HS-27A (cell line): Measurements from ENCODE around the gene ESYT3.

Experiments
- DNase-seq: peaks from one replicate; pipeline ENCODE4 v3.0.0-alpha.2; 2012; ENCODE audit warnings: low read depth, missing footprints

Gene ESYT3, protein sequence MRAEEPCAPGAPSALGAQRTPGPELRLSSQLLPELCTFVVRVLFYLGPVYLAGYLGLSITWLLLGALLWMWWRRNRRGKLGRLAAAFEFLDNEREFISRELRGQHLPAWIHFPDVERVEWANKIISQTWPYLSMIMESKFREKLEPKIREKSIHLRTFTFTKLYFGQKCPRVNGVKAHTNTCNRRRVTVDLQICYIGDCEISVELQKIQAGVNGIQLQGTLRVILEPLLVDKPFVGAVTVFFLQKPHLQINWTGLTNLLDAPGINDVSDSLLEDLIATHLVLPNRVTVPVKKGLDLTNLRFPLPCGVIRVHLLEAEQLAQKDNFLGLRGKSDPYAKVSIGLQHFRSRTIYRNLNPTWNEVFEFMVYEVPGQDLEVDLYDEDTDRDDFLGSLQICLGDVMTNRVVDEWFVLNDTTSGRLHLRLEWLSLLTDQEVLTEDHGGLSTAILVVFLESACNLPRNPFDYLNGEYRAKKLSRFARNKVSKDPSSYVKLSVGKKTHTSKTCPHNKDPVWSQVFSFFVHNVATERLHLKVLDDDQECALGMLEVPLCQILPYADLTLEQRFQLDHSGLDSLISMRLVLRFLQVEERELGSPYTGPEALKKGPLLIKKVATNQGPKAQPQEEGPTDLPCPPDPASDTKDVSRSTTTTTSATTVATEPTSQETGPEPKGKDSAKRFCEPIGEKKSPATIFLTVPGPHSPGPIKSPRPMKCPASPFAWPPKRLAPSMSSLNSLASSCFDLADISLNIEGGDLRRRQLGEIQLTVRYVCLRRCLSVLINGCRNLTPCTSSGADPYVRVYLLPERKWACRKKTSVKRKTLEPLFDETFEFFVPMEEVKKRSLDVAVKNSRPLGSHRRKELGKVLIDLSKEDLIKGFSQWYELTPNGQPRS

DNA sequence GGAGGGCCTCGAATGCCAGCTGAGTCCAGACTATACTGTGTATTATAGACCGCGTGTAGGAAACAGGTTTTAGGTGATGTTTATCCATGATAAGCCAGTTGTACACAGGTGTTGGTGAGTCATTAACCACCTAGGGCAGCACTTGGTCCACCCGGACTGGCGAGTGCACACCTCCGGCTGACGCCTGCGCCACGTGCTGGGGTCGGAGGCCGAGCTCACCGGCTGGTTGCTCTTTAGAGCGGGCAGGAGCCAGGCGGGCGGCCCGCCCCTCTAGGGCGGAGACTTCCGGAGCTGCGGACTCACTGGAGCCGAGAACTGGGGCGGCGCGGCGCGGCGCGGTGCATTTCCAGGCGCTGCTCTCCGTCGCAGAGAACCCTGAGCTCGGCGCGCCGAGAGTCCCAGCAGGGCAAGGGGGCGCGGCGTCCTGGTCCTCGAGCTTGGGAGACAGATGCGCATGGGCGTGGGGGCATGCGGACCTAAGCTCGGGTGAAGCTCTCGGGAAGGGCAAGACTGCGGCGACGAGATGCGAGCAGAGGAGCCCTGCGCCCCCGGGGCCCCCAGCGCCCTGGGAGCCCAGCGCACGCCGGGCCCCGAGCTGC, at the start of gene ESYT3:
TSS of gene ESYT3 (plus strand) at position 341 of the 599 bp plus-strand sequence. CDS start at position 524, 183 bp downstream.
- DNase-seq = no peak

DNA sequence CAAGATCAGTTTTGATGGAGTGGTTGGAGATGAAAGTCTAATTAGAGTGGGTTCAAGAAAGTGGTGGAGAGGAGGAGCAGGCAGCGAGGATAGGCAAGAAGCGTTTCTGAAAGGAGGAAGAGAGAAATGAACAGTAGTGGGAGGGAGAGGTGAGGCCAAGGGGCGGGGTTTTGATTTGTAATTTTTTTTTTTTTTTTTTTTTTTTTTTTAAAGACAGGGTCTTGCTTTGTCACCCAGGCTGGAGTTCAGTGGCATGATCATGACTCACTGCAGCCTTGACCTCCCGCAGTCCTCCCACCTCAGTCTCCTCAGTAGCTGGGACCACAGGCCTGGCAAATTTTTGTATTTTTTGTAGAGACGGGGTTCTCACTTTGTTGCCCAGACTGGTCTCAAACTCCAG, 49.4 kb upstream of the ESYT3 start:
- DNase-seq = no peak

DNA sequence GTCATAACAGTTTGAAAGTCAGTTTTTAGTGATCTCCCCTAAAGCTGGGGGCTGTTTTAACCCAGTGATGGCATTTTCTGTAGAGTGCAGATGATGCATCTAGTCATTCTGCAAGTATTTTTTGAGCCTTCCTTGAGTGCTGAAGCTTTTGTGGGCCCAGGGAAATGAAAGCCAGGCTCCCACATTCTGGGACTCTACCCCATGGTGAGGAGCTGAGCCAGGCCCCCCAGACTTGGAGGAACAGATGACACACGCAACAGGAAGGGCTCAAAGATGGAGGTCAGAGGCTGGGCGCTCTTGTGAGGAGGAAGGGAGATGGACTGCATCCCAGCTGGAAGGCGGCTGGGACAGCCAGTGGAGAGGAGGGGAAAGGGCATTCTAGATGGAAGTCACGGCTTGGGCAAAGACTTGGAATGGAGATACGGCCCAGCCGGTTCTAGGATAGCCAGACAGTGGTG, 45.2 kb upstream of the ESYT3 start:
- no peak for DNase-seq

DNA sequence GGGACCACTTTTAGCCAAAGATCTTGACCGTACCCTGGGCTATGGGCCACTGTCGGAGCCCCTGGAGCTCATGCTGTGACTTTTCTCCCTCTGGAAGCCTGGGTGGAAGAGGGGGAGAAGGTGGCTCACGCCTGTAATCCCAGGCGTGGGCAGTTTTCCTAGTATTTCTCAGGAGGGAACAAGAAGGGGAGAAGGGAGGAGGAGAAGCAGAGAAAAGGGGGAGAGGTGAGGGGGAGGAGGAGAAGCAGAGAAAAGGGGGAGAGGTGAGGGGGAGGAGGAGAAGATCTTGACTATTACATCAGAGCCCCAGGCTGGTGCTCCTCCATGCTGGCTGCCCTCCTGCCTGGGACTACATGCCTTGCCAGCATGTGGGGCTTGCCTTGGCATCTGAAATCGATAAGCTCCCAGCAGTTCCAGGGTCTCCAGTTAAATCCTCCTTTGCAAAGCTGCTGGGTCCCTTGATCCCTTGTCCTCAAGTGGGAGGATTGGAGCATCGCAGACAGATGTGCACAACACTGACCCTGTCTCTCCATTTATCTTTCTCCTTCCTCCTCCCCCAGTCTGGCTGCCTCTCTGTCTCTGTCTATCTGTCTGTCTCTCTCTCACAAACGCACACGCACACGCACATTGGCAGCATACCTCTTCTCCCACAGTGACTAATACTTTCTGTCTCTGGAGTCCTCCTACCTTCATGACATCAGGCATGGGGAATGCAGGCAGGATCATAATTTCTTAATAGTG, 44.4 kb upstream of the ESYT3 start:
- DNase-seq = peak; percentile 60

DNA sequence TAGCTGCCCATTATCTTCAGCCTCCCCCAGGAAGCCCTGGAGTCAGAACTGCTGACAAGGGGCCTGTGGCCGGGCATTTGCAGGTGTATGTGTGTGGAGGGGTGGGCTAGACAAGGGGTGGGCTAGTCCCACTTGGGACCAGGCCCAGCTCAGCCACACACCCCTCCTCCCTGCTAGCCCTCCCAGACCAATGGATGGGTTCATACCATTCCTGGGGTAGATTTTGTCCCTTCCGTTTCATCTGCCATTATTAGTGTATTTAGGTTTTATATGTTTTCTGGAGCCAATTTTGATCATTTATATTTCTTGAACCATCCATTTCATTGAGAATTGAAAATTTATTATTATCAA, 43.9 kb upstream of the ESYT3 start:
- DNase-seq = no peak

DNA sequence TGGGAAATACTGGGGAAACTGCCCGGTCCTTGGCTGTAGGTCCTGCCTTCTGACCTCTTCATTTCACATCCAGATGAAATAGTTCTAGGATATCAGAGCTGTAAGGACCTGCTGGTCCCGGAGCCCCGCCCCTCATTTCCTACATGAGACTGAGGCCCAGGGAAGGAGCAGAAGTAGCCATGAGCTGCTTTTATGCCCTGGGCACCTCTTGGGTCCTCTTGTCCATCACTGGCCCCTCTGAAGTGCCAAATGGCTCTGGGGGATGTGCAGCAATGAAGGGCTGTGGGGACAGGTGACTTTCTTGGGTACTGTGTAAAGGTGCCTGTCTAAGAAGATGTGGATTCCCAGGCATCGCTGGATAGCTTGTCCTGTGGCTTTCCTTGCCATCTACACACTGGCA, 40.3 kb upstream of the ESYT3 start:
- DNase-seq = no peak

DNA sequence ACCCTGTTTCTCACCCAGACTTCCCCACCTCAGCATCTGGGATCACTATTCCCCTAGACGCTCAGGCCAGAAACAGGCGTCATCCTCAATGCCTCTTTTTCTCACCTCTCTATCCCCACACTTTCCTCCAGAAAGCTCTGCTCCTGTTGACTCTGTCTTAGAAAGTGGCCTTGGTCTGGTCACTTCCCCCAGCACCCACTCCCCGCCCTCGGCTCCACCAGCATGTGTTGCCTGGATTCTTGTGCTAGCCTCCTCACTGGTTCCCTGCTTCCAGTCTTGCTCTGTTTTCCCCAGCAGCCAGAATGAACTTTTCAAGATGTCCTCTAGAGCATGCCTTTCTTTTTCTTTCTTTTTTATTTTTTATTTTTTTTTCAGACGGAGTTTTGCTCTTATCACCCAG, 39.7 kb upstream of the ESYT3 start:
- no peak for DNase-seq

DNA sequence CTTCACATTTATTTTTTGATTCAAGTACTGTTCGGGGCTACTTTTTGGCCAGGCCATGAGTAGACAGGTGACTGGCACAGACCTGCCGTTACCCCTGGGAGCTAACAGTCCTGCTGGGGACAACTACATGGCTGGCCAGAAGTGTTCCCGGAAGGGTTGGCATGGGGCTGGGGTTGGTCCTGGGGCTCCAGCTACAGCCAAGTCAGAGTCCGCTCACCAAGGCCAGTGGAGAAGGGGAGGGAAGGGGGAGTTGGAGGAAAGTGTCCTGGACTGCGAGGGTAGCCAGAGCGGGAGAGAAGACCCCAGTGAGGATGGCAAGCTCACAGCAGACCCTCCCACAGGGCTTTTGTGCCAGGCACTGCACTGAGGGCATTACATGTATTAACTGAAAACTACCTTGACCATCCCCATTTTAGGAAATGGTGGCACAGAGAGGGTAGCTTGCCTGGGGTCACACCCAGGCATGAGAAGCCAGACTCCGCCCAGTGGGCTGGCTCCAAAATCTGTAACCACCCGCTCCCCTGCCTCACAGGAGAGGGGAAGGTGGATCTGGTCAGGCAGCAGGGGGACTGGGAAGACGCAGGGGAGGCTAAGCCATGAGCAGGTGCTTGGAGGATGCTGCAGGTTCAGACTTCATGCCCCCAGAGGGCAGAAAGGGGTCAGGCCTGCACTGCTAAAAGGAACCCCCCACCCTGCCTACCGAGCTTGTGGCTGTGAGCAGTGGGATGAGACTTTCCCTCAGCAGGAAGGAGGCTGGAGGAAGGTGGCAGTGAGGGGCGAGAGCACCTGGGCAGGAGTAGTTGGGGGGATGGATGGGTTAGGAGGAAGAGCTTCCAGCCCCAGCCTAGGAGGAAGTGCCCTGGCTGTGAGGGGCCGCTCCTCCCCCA, 38.3 kb upstream of the ESYT3 start:
- no peak for DNase-seq

DNA sequence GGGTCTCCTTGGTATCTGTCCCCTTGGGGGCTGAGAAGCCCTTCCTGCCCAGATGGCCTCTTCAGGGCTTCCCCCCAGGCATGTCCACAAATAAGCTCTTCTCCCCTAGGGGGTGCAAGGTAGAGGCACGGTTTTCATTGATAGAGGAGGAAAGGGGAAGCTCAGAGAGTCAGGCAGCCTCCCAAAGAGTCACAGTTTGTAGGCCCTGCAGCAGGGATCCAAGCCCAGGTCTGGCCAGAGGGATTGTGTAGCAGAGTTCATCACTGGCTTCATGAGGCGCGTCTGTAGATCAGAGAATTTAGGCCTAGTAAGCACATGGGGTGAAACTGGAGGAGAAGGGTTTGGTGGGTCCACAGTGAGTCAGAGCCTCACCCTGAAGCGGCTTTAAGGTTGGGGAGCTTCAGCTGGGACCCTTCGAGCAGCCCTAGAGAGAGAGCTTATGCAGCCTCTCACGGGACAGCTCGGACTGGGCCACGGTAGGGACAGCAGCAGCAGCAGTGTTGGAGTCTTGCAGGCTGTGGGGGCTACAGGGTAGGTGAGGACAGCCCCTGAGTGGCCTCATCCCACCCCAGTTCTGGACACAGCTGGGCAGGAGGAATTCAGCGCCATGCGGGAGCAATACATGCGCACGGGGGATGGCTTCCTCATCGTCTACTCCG, 37.5 kb upstream of the ESYT3 start:
- no peak for DNase-seq

DNA sequence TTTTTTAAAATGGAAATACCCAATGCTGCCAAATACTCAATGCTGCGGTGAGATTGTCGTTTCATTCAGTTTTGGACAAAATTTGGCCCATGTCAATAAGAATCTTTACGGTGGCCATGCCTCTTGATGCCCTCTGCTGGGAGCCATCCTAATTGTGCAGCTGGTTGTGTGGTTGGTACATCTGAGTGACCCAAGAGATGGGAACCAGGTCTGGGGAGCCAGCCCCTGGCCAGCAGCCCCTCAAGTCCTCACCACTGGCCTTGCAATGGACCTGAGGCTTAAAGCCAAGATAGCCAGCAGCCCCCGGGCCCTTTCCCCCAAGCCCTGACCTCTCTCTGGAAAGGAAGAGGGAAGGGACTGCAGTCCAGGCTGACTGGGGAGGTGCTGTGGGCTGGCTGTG, 36.4 kb upstream of the ESYT3 start:
- no peak for DNase-seq

DNA sequence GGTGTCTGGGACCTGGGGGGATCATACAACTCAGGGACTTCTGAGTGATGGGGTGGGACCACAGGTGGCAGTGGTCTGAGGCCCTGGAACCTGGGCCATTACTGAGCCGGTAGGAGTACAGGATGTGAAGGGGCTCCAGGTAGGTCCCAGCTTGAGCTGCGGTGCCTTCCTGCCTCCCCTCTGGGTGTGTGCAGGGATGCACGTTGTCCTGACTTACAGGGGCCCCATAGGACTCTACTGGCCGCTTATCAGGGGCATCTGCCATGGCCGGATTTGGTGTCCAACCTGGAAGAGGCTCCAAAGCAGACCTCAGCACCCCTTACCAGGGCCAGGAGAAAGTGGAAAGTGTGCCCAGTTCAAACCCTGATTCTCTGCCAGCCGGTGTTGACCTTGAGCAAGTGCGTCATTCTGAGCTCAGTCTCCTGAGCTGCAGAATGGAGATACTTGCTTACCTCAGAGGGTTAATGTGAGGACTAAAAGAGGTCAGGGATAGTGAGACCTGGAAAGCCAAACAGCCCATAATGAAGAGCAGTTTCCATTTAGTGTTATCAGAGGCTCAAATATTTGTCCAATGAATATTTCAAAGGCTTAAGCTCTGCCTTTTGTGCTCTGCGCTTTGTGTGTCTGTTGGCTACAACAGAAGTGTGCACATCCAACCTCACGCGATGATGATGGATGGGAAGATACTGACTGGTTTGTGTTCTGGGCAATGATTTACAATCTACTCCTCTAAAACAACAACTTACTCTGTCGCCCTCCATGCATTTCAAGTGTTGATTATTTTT, 35.4 kb upstream of the ESYT3 start:
- no peak for DNase-seq

DNA sequence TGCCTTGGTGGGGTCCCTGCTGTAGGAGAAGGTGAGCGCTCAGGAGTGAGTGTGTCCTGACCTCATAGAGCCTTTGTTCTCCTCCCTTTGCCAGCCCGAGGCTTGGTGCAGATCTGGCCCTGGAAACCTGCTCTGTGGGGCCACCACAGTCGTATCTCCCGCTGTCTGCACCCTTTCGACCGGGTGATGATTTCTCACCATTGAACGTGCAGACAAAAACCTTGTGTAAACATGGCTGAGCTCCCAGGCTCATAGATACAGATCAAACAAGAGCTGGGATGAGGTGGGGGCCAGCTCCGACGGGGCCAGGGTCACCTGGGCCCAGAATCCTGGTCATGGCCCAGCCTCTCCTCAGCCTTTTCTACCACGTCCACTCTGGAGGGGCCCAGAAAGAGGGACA, 34.6 kb upstream of the ESYT3 start:
- DNase-seq = no peak

DNA sequence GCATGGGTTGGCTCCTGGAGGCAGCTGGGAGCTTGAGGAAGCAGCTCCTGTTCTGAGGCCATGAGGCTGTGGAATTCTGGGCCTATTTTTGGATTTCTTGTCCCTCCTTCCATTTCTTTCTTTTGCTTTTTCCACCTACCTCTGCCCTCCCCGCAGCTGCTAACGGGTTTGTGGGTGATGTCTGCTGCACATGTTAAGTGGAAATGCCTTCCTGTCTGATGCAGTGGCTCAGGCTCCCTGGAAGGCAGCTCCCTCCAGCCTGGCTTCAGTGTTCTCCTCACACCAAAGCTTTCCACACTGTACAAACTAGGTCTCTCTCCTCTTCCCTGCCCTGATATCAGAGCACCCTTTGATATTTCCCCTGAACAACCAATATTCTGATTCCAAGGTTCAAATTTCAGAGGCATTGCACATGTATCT, 33.8 kb upstream of the ESYT3 start:
- no peak for DNase-seq

DNA sequence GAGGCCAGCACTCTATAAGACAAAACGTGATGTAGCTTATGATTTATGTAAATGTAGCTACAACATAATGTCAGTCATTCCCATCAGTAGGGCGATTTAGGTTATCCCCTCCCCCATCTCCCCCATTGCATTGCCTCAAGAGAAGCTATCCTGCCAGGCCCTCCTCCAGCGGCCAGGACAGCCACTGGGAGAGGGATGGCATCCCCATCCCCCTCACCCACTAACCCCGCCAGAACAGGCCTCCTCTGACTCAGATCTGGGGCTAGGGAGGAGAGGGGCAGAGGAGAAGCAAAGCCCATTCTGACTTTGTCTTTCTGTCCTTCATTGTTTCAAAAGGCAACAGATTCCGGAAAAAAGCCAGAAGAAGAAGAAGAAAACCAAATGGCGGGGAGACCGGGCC, 32.6 kb upstream of the ESYT3 start:
- no peak for DNase-seq

DNA sequence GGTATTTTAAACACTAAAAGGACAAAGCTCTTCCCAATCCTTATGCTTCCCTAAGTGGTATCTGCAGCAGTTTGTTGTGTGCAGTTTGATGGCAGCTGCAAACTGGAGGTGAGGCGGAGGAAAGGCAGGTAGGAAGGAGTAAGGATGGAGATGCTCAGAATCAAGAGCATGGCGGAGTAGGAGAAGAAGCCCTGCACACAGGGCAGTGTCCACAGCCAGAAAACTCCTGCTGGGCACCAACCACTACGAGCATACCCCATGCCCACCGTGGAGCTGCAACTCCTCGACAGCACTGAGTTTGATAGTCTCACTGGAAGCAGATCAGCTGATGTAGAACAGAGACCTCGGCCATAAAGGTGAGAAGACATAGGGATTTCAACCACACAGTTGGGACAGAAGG, 30.3 kb upstream of the ESYT3 start:
- no peak for DNase-seq

DNA sequence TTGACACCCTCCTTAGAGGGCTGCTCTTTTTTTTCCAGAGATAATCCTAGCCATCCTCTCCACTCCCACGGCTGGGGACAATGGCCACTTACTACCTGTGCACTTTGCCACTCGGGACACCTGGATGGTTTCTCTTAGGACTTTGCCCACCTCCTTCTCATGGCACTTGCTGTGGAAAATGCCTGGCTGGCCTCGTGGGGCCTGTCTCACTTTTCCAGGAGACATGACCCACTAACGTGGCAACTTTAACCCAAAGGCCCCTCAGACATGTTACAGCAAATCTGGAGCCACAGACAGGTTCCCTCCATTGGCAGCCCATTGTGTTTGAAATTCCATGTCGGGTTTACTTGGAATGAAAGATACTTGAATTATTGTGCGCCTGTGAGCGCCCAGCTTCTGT, 29.4 kb upstream of the ESYT3 start:
- no peak for DNase-seq

DNA sequence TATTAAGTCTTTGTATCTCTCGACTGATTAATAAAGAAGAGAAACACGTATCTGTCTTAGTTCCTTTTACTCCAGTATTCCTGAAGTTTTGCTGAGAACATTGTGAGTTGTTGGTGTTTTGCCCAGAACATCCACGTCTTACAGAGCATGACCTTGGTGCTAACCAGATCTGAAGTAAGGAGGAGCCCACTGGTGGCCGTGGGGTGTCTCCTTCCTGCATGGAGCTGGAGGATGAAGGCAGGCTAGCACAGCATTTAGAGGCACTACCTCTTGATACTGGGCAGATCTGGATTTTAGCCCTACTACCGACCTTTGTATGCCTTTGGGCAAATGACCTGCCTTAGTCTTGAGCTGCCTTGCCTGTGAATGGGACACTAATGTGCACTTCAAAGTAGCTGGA, 28.9 kb upstream of the ESYT3 start:
- DNase-seq = no peak

DNA sequence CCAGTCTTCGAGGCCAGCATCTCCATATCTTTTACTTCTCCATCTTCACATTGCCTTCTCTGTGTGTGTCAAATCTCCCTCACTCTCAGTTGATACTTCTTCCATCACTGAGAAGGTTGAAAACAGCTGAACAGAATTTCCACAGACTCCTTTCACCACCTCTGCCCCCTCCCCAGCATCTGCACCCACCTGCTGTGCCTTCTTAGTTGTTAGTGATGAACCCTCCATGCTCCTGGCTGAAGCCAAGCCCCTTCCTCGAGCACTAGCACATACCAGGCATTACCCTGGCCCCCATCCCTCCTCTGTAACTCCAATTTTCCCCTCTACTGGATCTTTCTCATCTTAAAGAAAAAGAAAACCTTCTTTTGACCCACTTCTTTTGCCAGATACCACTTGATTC, 27.8 kb upstream of the ESYT3 start:
- DNase-seq = no peak

DNA sequence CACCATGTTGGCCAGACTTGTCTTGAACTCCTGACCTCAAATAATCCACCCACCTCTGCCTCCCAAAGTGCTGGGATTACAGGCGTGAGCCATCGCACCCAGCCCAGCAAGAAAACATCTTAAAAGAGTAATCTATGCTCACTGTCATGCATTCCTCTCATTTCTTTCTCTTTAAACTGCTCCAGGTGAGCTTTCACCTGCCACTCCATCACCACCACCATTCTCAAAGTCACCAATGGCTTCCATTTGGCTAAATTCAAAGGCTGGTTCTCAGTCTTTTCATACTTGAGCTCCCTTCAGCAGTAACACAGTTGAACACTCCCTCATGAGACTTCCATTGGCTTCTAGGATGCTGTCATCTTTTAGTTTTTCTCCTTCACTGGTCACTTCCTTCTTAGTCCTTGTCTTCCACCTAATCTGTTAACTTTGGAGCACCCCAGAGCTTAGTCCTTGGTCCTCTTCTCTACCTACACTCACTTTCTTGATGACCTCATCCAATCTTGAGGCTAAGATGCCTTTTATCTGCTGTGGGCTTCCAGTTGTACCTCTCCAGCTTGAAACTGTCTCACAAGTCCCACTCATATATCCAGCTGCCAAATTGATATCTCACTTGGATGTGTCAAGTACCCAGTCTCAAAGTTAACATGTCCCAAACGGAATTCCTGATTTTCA, 27.0 kb upstream of the ESYT3 start:
- no peak for DNase-seq
